HG03039 (cell line): ENCODE measurements around the gene PLXDC2.

Source experiments
- ATAC-seq: cut with Tn5 transposase; IDR thresholded peaks from one replicate; pipeline ENCODE4 v1.9.1; 2021; ENCODE audit warnings: mild to moderate bottlenecking, moderate library complexity; ENCODE audit not compliant: unreplicated experiment

The PLXDC2 gene

GRCh38 chr10:19815036-19815730, 1.0 kb upstream of the PLXDC2 start:
- ATAC-seq = no peak

GRCh38 chr10:19815731-19816410, 361 bp upstream of the PLXDC2 start:
- ATAC-seq = no peak

GRCh38 chr10:19817231-19817933, 1.1 kb downstream of the PLXDC2 start:
- ATAC-seq = no peak

GRCh38 chr10:19818876-19819275, 2.6 kb downstream of the PLXDC2 start:
- ATAC-seq = no peak

GRCh38 chr10:19819419-19820033, 3.3 kb downstream of the PLXDC2 start:
- ATAC-seq = no peak

GRCh38 chr10:19824381-19825342, 8.4 kb downstream of the PLXDC2 start:
- no peak for ATAC-seq

- ATAC-seq = no peak
These were observed 9.5 kb downstream of the PLXDC2 start for GRCh38 chr10:19825700-19826099.

GRCh38 chr10:19826712-19827111, 10.5 kb downstream of the PLXDC2 start:
- no peak for ATAC-seq

GRCh38 chr10:19828278-19829049, 12.2 kb downstream of the PLXDC2 start:
- no peak for ATAC-seq

GRCh38 chr10:19832699-19833098, 16.5 kb downstream of the PLXDC2 start:
- ATAC-seq = no peak

GRCh38 chr10:19833170-19833824, 17.1 kb downstream of the PLXDC2 start:
- ATAC-seq = no peak

GRCh38 chr10:19835952-19836351, 19.7 kb downstream of the PLXDC2 start:
- no peak for ATAC-seq

- ATAC-seq = no peak
These were observed 22.9 kb downstream of the PLXDC2 start for GRCh38 chr10:19839090-19839489.

- ATAC-seq = no peak
These were observed 23.3 kb downstream of the PLXDC2 start for GRCh38 chr10:19839552-19839951.

- ATAC-seq = no peak
These were observed 24.5 kb downstream of the PLXDC2 start for GRCh38 chr10:19840776-19841175.

GRCh38 chr10:19843487-19843886, 27.3 kb downstream of the PLXDC2 start:
- ATAC-seq = no peak

- no peak for ATAC-seq
These were observed 29.5 kb downstream of the PLXDC2 start for GRCh38 chr10:19845503-19846368.

- no peak for ATAC-seq
These were observed 31.1 kb downstream of the PLXDC2 start for GRCh38 chr10:19847321-19847720.
